B cell (primary cell): Measurements from ENCODE around the gene IPO13.

ENCODE experiments used
- EZH2 ChIP-seq: IDR thresholded peaks from 2 replicates; pipeline ENCODE4 v1.6.1; 2012; ENCODE audit warnings: borderline replicate concordance, low read depth, mild to moderate bottlenecking, moderate library complexity, low read length; ENCODE audit not compliant: insufficient read depth, poor library complexity, severe bottlenecking
- TF ChIP-seq, protein P1 (sequence below): fragments of 200-600 bp; IDR thresholded peaks from one replicate; pipeline ENCODE4 v1.8.0; 2022; ENCODE audit warnings: antibody characterized with exemption, mild to moderate bottlenecking

DNA sequence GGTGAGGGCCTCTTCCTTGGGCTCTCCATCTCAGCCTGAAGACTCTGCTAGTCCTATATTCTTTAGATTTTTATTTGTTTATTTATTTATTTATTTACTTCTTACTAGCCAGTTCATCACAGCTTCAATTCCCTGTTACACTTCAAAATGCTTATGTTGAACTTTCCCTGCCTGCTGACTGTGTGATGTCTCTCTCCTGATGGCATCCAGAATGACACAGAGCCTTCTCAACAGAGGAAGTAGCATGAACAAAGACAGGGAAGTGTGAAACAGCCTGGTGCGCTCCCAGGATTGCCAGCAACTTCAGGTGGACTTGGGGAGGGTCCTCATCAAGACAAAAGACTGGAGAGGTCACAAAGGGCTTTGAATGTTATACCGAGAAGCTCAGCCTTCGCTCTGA is 4.3 kb upstream of the IPO13 start:
- TF ChIP-seq EZH2 = no peak
- TF ChIP-seq, protein P1, sequence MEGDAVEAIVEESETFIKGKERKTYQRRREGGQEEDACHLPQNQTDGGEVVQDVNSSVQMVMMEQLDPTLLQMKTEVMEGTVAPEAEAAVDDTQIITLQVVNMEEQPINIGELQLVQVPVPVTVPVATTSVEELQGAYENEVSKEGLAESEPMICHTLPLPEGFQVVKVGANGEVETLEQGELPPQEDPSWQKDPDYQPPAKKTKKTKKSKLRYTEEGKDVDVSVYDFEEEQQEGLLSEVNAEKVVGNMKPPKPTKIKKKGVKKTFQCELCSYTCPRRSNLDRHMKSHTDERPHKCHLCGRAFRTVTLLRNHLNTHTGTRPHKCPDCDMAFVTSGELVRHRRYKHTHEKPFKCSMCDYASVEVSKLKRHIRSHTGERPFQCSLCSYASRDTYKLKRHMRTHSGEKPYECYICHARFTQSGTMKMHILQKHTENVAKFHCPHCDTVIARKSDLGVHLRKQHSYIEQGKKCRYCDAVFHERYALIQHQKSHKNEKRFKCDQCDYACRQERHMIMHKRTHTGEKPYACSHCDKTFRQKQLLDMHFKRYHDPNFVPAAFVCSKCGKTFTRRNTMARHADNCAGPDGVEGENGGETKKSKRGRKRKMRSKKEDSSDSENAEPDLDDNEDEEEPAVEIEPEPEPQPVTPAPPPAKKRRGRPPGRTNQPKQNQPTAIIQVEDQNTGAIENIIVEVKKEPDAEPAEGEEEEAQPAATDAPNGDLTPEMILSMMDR = no peak
